AG04450 (cell line): ENCODE data around the gene MOV10. TPM values are rescaled to one million over a fixed set of nuclear protein-coding genes. Genes with fewer than 3 reads are reported as not detected.

Source experiments
- CTCF ChIA-PET: fragments of 300-600, 350-600 bp; formaldehyde crosslinking; extraction: SDS; loops from one replicate; lab custom pipeline; 2022; ENCODE audit warnings: antibody characterized with exemption, inconsistent platforms; lab: Charles Lee
- POLR2A ChIA-PET: fragments of 350-600 bp; formaldehyde crosslinking; extraction: SDS; loops from one replicate; lab custom pipeline; 2021; ENCODE audit warnings: antibody characterized with exemption, inconsistent platforms; lab: Yijun Ruan, JAX
- DNase-seq: peaks from one replicate; pipeline ENCODE4 v3.0.0-alpha.2; 2011; ENCODE audit warnings: low read depth, low spot score
- H3K27ac ChIP-seq: one replicate; pipeline ENCODE4 v1.5.1; 2012; ENCODE audit warnings: low read depth, low read length, control low read depth
- H3K27me3 ChIP-seq: one replicate; pipeline ENCODE4 v1.6.0; 2012; ENCODE audit warnings: low read length; ENCODE audit not compliant: control insufficient read depth, insufficient read depth
- H3K4me3 ChIP-seq: 2 replicates; pipeline ENCODE4 v1.5.1; 2011; ENCODE audit warnings: mild to moderate bottlenecking, low read depth, low read length, control low read depth
- H3K9me3 ChIP-seq: 2 replicates; pipeline ENCODE4 v1.5.1; 2012; ENCODE audit warnings: low read length; ENCODE audit not compliant: control insufficient read depth, insufficient read depth
- polyA plus RNA-seq: library from polyadenylated mRNA; depleted of rRNA; stranded (reverse); fragments of >200 nt; gene quantifications from 2 replicates; pipeline ENCODE4 v1.2.3, GENCODE V29; 2011
- TF ChIP-seq, protein P1 (sequence below): IDR thresholded peaks from 2 replicates; pipeline ENCODE4 v1.5.1; 2011; ENCODE audit warnings: low read depth, low read length, control low read depth, inconsistent platforms

Gene MOV10
- polyA plus RNA-seq, 1 experiment = 58.1 TPM

- ChIA-PET POLR2A (no interaction called here), CTCF (no interaction called here)
- TF ChIP-seq, protein P1, sequence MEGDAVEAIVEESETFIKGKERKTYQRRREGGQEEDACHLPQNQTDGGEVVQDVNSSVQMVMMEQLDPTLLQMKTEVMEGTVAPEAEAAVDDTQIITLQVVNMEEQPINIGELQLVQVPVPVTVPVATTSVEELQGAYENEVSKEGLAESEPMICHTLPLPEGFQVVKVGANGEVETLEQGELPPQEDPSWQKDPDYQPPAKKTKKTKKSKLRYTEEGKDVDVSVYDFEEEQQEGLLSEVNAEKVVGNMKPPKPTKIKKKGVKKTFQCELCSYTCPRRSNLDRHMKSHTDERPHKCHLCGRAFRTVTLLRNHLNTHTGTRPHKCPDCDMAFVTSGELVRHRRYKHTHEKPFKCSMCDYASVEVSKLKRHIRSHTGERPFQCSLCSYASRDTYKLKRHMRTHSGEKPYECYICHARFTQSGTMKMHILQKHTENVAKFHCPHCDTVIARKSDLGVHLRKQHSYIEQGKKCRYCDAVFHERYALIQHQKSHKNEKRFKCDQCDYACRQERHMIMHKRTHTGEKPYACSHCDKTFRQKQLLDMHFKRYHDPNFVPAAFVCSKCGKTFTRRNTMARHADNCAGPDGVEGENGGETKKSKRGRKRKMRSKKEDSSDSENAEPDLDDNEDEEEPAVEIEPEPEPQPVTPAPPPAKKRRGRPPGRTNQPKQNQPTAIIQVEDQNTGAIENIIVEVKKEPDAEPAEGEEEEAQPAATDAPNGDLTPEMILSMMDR = no peak
- Histone ChIP-seq H3K9me3 (no peaks in the 10 kb centered on the region), H3K4me3 (no peak overlapping the region), H3K27me3 (no peaks in the 10 kb centered on the region), H3K27ac (no peak overlapping the region)
- no peak for DNase-seq
Measured at GRCh38 chr1:112628516-112628915, 45.9 kb upstream of the MOV10 start.

DNA sequence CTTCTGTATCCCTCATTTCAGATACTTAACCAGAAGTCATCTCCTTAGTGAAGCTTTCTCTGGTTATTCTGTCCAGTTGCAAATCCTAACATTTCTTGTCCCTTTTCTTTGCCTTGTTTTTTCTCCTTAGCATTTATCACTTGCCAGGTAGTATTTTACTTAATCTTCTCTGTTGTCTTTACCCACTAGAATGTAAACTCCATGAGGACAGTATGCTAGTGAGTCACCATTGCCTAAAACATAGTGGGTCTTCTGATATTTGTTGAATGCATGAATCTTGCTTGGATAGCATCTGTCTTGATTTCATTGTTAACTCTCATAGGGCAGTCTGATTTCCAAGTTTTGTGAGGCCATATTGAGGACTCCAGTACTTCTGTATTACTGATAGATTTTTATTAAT lies 45.2 kb upstream of the MOV10 start:
- H3K27ac ChIP-seq = no peak overlapping the region
- no peaks in the 10 kb centered on the region for H3K27me3 ChIP-seq
- no peak overlapping the region for H3K4me3 ChIP-seq
- DNase-seq = no peak
- CTCF ChIA-PET = no interaction called here
- TF ChIP-seq, protein P1 = no peak
- POLR2A ChIA-PET = no interaction called here
- no peaks in the 10 kb centered on the region for H3K9me3 ChIP-seq

DNA sequence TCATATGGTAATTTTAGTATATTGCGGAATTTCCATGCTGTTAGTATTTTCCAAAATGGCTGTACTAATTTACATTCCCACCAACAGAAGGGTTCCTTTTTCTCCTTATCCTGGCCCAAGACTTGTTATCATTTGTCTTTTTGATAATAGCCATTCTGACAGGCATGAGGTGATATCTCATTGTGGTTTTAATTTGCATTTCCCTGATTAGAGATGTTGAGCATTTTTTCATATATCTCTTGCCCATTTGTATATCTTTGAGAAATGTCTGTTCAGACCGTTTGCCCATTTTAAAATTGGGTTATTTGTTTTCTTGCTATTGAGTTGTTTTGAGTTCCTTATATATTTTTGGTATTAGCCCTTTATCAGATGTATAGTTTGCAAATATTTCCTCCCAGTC lies 40.8 kb upstream of the MOV10 start:
- H3K27ac ChIP-seq = no peak overlapping the region
- H3K27me3 ChIP-seq = no peaks in the 10 kb centered on the region
- no peak for DNase-seq
- ChIA-PET POLR2A (no interaction called here), CTCF (interaction anchor here (0.6 to 0.7 kb wide), 2 partner anchors 255 to 462 kb away, joined by 4 read pairs; no protein-coding TSS in a partner anchor)
- H3K9me3 ChIP-seq = no peaks in the 10 kb centered on the region
- TF ChIP-seq, protein P1 = no peak
- H3K4me3 ChIP-seq = no peak overlapping the region

GRCh38 chr1:112634367-112634766 lies 40.1 kb upstream of the MOV10 start:
- Histone ChIP-seq H3K4me3 (no peak overlapping the region), H3K27ac (no peak overlapping the region), H3K27me3 (no peaks in the 10 kb centered on the region), H3K9me3 (no peaks in the 10 kb centered on the region)
- TF ChIP-seq, protein P1 = no peak
- DNase-seq = no peak
- ChIA-PET POLR2A (no interaction called here), CTCF (interaction anchor here (0.6 to 0.7 kb wide), 2 partner anchors 256 to 461 kb away, joined by 4 read pairs; no protein-coding TSS in a partner anchor)

DNA sequence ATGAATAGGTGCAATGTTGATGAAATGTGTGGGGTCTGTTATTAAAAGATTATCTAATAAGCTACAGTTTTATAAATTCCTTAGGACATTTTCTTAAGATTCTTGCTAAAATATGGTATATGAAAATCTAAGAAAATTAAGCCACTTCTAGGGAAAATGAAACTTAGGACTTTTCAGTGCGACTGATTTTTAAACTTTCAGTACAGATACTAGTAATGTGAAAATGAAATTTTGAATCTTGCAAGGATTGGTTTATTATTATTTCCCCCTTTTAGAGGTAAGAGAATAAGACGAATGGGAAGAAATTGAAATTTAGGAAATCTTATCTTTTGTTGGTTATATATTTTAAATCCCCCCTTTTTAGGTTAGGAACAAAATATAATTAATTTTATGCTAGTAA lies 38.4 kb upstream of the MOV10 start:
- ChIA-PET POLR2A (no interaction called here), CTCF (interaction anchor here (1.3 to 2.1 kb wide), 2 partner anchors 37 to 134 kb away, joined by 3 to 5 read pairs; no protein-coding TSS in a partner anchor)
- no peaks in the 10 kb centered on the region for H3K27me3 ChIP-seq
- TF ChIP-seq, protein P1 = no peak
- DNase-seq = no peak
- H3K27ac ChIP-seq = no peak overlapping the region
- H3K9me3 ChIP-seq = no peaks in the 10 kb centered on the region
- H3K4me3 ChIP-seq = no peak overlapping the region
